WTC11 (cell line): ENCODE measurements around the gene ARF5. TPM values are rescaled to one million over a fixed set of nuclear protein-coding genes. Genes with fewer than 3 reads are reported as not detected.

ENCODE experiments used
- ATAC-seq: fragments of 200-7000 bp; cut with Tn5 transposase; 2 replicates; pipeline ENCODE4 v1.10.0; 2021; ENCODE audit warnings: mild to moderate bottlenecking, moderate library complexity
- CTCF ChIA-PET: fragments of 300-600 bp; sonication (Branson Sonifier 250); formaldehyde crosslinking; loops from one replicate; lab custom pipeline; 2021; ENCODE audit warnings: antibody characterized with exemption; lab: Charles Lee
- POLR2A ChIA-PET: fragments of 350-600 bp; sonication (Branson Sonifier 250); formaldehyde crosslinking; loops from one replicate; lab custom pipeline; 2021; ENCODE audit warnings: antibody characterized with exemption; lab: Charles Lee
- DNase-seq: peaks from one replicate; pipeline ENCODE4 v3.0.0; 2021; ENCODE audit warnings: low spot score
- H3K27ac Mint-ChIP-seq: 2 replicates; pipeline ENCODE4 v1.8.0; 2021; ENCODE audit warnings: mixed read lengths
- H3K27me3 Mint-ChIP-seq: 2 replicates; pipeline ENCODE4 v1.8.0; 2021; ENCODE audit warnings: low read depth, mild to moderate bottlenecking, moderate library complexity, mixed read lengths
- H3K36me3 Mint-ChIP-seq: 2 replicates; pipeline ENCODE4 v1.8.0; 2021; ENCODE audit warnings: mixed read lengths
- H3K4me1 Mint-ChIP-seq: 2 replicates; pipeline ENCODE4 v1.8.0; 2022; ENCODE audit warnings: mixed read lengths
- H3K4me3 Mint-ChIP-seq: 2 replicates; pipeline ENCODE4 v1.8.0; 2021; ENCODE audit warnings: mild to moderate bottlenecking, moderate library complexity, mixed read lengths
- H3K9me3 Mint-ChIP-seq: 2 replicates; pipeline ENCODE4 v1.8.0; 2021; ENCODE audit warnings: mixed read lengths
- ATF2 ChIP-seq: sonication (generic); formaldehyde crosslinking; IDR thresholded peaks from 2 replicates; pipeline ENCODE4 v1.8.1; 2022; ENCODE audit warnings: low read depth, missing genetic modification reagents, borderline replicate concordance
- CREM ChIP-seq: sonication (generic); formaldehyde crosslinking; IDR thresholded peaks from 2 replicates; pipeline ENCODE4 v1.8.1; 2022; ENCODE audit warnings: mild to moderate bottlenecking, missing genetic modification reagents, moderate library complexity
- CTCF ChIP-seq: fragments of 200-600 bp; IDR thresholded peaks from 2 replicates; pipeline ENCODE4 v1.8.0; 2022; ENCODE audit warnings: antibody characterized with exemption
- FOXP1 ChIP-seq: sonication (generic); formaldehyde crosslinking; IDR thresholded peaks from 2 replicates; pipeline ENCODE4 v1.8.0; 2022; ENCODE audit warnings: missing genetic modification reagents, mild to moderate bottlenecking, moderate library complexity, borderline replicate concordance
- FOXP4 ChIP-seq: sonication (generic); formaldehyde crosslinking; IDR thresholded peaks from 2 replicates; pipeline ENCODE4 v1.8.0; 2022; ENCODE audit warnings: mild to moderate bottlenecking, missing genetic modification reagents
- IRF2 ChIP-seq: sonication (generic); formaldehyde crosslinking; IDR thresholded peaks from 2 replicates; pipeline ENCODE4 v1.8.0; 2022; ENCODE audit warnings: low read depth, missing genetic modification reagents, borderline replicate concordance
- MAX ChIP-seq: sonication (generic); formaldehyde crosslinking; IDR thresholded peaks from 2 replicates; pipeline ENCODE4 v1.8.0; 2022; ENCODE audit warnings: mild to moderate bottlenecking, missing genetic modification reagents
- PREB ChIP-seq: sonication (generic); formaldehyde crosslinking; IDR thresholded peaks from 2 replicates; pipeline ENCODE4 v1.8.1; 2022; ENCODE audit warnings: mild to moderate bottlenecking, missing genetic modification reagents, moderate library complexity, borderline replicate concordance
- TEAD1 ChIP-seq: sonication (generic); formaldehyde crosslinking; IDR thresholded peaks from 2 replicates; pipeline ENCODE4 v1.8.0; 2022; ENCODE audit warnings: mild to moderate bottlenecking, missing genetic modification reagents
- ZMAT4 ChIP-seq: fragments of 250-450 bp; sonication (Bioruptor Pico); IDR thresholded peaks from 2 replicates; pipeline ENCODE4 v1.9.0; 2021; ENCODE audit warnings: mild to moderate bottlenecking
- ZNF121 ChIP-seq: sonication (generic); formaldehyde crosslinking; IDR thresholded peaks from 2 replicates; pipeline ENCODE4 v1.8.0; 2023; ENCODE audit warnings: missing genetic modification reagents
- ZNF423 ChIP-seq: fragments of 250-450 bp; sonication (Bioruptor Pico); IDR thresholded peaks from 2 replicates; pipeline ENCODE4 v2.1.2; 2022; ENCODE audit warnings: mild to moderate bottlenecking, moderate library complexity
- total RNA-seq: library from RNA; stranded (reverse); gene quantifications from 3 replicates; pipeline ENCODE4 v1.2.3, GENCODE V29; 2021

ARF5 gene
- total RNA-seq, 1 experiment from 2014 or later = 167 TPM

- TF ChIP-seq ATF2 (CRISPR knock-in tag) = no peak
Observed at GRCh38 chr7:127594490-127594889, 6.3 kb downstream of the ARF5 start (continued).

GRCh38 chr7:127595737-127596136 lies 7.5 kb downstream of the ARF5 start:
- no peaks in the 10 kb centered on the region for H3K9me3 Mint-ChIP-seq
- no peak for ATAC-seq
- DNase-seq = no peak
- TF ChIP-seq FOXP4 (CRISPR knock-in tag) = no peak
- CTCF ChIA-PET = interaction anchor here (1.2 kb wide), 1 partner anchor 34 kb away, joined by 4 read pairs; no protein-coding TSS in a partner anchor
- H3K4me1 Mint-ChIP-seq = peaks cover 10% of the 10 kb centered on the region
- POLR2A ChIA-PET = no interaction called here
- H3K27me3 Mint-ChIP-seq = peaks cover 8% of the 10 kb centered on the region; the same call in 1 of the 2 replicates
- H3K4me3 Mint-ChIP-seq = no peak overlapping the region
- no peak overlapping the region for H3K27ac Mint-ChIP-seq
- H3K36me3 Mint-ChIP-seq = peaks cover 13% of the 10 kb centered on the region

- no peak for TF ChIP-seq FOXP1 (CRISPR knock-in tag)
- peak; percentile 59 for TF ChIP-seq ZNF423 (CRISPR knock-in tag)
- TF ChIP-seq CTCF = peak; percentile 77
- TF ChIP-seq TEAD1 = no peak
- no peak for TF ChIP-seq IRF2 (CRISPR knock-in tag)
- no peak for TF ChIP-seq ZNF121 (CRISPR knock-in tag)
- TF ChIP-seq MAX (CRISPR knock-in tag) = peak; percentile 49; the same call in 1 of the 2 replicates
- TF ChIP-seq PREB (CRISPR knock-in tag) = no peak
- TF ChIP-seq ZMAT4 = no peak
- DNase-seq (peak; percentile 80), ATAC-seq (peak; percentile 91)
- POLR2A ChIA-PET = interaction anchor here (0.8 kb wide), 1 partner anchor 17 kb away, joined by 3 read pairs; no protein-coding TSS in a partner anchor
- Mint-ChIP-seq H3K36me3 (no peaks in the 10 kb centered on the region), H3K4me1 (peaks cover 19% of the 10 kb centered on the region), H3K27me3 (peaks cover 8% of the 10 kb centered on the region; the same call in 1 of the 2 replicates), H3K9me3 (no peaks in the 10 kb centered on the region), H3K4me3 (no peak overlapping the region), H3K27ac (no peak overlapping the region)
- CTCF ChIA-PET = interaction anchor here (0.7 to 1.5 kb wide), 6 partner anchors 10 to 31 kb away, joined by 3 to 10 read pairs (median 5); partner anchors contain the start of gene ARF5
Observed at GRCh38 chr7:127598318-127598717, 10.1 kb downstream of the ARF5 start.

GRCh38 chr7:127600885-127601284 lies 12.7 kb downstream of the ARF5 start:
- ATAC-seq (peak; percentile 52), DNase-seq (no peak)
- H3K4me3 Mint-ChIP-seq = no peak overlapping the region
- peaks cover 3% of the 10 kb centered on the region; the same call in 1 of the 2 replicates for H3K9me3 Mint-ChIP-seq
- H3K27me3 Mint-ChIP-seq = peaks cover 2% of the 10 kb centered on the region; the same call in 1 of the 2 replicates
- ChIA-PET POLR2A (no interaction called here), CTCF (interaction anchor here (1.5 to 2.8 kb wide), 2 partner anchors 12 to 28 kb away, joined by 9 to 11 read pairs; partner anchors contain the start of gene ARF5)
- H3K27ac Mint-ChIP-seq = no peak overlapping the region
- peaks cover 19% of the 10 kb centered on the region for H3K4me1 Mint-ChIP-seq
- no peak for TF ChIP-seq CREM (CRISPR knock-in tag)
- H3K36me3 Mint-ChIP-seq = no peaks in the 10 kb centered on the region
